Stimulated activated CD4-positive, alpha-beta T cell treated with anti-CD3 and anti-CD28 coated beads, Interleukin-15, amount 100 ng/mL, for 48 hours (primary cell): Measurements from ENCODE around the gene PCBP3.
A peak's percentile ranks its signal among the peaks of the same experiment; 100 is the strongest.
"Not testable (repeated sequence)": the region's sequence is repeated elsewhere in the genome, so short reads cannot be mapped to it uniquely, and the experiment has no call there.

Experiments
- DNase-seq, 2 donors: peaks; one replicate each; pipeline ENCODE4 v3.0.0-alpha.2; 2020; ENCODE audit warnings: low read depth in 2 of 2

PCBP3 gene

DNA sequence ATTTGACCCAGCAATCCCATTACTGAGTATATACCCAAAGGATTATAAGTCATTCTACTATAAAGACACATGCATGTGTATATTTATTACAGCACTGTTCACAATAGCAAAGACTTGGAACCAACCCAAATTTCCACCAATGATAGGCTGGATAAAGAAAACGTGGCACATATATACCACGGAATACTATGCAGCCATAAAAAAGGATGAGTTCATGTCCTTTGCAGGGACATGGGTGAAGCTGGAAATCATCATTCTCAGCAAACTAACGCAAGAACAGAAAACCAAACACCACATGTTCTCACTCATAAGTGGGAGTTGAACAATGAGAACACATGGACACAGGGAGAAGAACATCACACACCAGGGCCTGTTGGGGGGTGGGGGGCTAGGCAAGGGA, 165.1 kb downstream of the PCBP3 start:
- DNase-seq = not testable (repeated sequence)

GRCh38 chr21:45809421-45809820, 165.9 kb downstream of the PCBP3 start:
- DNase-seq = no peak

DNA sequence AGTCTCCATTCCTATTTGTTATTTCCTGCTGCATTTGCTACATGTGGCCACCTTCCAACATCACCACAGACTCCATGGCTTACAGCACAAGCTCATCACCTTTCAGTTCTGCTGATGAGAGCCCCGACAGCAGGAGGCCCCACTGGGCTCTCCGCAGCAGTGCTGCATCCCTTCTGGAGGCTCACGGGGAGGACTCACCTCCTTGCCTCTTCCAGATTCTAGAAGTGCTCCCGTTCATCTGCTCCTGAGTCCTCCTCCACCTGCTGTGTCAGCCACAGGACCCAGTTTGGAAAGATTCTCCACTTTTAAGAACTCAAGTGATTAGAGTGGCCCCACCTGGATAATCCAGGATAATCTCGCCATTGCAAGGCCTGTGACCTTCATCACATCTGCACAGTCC, 167.6 kb downstream of the PCBP3 start:
- DNase-seq = no peak

GRCh38 chr21:45814210-45814940, 170.8 kb downstream of the PCBP3 start:
- not testable (repeated sequence) for DNase-seq

GRCh38 chr21:45815781-45816180, 172.3 kb downstream of the PCBP3 start:
- DNase-seq = not testable (repeated sequence)

DNA sequence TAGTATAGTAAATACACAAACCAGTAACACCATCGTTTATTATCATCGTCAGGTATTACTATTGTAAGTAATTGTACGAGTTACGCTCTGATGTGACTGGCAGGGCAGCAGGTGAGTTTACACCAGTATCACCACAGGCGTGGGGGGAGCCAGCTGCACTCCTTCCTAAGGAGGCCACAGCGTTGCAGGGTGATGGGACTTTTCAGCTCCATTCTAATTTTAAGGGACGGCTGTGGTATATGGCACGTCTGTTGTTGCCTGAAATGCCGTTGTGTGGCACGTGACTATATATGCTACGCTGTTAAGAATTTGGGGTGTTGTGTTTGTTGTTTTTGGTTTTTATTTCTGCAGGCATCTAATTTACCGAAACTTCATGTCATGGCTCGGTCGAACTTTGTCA, 173.3 kb downstream of the PCBP3 start:
- no peak for DNase-seq

- no peak for DNase-seq
These were observed 173.8 kb downstream of the PCBP3 start for GRCh38 chr21:45817345-45817744.

GRCh38 chr21:45818276-45818903, 174.9 kb downstream of the PCBP3 start:
- DNase-seq = peak in 1 of 2 donors; percentile 28

- DNase-seq = peak; percentile 82 to 83
These were observed 175.4 kb downstream of the PCBP3 start for GRCh38 chr21:45818904-45819285.

DNA sequence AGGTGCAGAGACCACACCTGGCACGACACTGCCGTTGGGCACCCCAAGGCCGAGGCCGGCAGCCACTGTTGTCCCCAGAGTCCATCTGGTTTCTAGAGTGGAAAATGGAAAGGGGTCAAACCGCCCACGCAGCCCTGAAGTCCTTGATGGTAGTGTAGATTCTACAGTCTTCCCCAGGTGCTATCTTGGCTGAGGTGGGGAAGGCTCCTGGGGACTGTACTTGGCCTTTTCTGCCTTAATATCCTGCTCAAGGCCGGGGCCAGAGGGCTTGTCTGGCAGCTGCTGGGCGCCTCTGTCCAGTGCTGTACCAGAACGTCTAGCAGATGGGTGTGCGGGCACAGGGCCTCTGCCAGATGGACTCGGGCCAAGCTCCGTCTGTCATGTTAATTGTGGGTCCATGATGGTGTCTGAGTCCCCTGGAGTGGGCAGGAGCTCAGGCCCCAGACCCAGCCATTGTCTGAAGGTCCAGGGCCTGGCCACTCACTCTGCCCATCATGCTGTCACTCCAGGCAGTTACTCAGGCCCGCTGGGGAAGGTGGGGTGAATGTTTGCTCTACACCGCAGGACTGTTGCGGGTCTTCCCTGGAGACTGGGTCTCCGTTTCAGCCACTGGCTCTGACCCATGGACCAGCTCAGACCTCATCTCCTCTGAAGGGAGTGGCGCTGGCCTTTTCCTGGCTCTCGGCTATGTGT, 176.1 kb downstream of the PCBP3 start:
- no peak for DNase-seq

GRCh38 chr21:45820171-45821091, 176.9 kb downstream of the PCBP3 start:
- DNase-seq = peak; percentile 61 to 77

DNA sequence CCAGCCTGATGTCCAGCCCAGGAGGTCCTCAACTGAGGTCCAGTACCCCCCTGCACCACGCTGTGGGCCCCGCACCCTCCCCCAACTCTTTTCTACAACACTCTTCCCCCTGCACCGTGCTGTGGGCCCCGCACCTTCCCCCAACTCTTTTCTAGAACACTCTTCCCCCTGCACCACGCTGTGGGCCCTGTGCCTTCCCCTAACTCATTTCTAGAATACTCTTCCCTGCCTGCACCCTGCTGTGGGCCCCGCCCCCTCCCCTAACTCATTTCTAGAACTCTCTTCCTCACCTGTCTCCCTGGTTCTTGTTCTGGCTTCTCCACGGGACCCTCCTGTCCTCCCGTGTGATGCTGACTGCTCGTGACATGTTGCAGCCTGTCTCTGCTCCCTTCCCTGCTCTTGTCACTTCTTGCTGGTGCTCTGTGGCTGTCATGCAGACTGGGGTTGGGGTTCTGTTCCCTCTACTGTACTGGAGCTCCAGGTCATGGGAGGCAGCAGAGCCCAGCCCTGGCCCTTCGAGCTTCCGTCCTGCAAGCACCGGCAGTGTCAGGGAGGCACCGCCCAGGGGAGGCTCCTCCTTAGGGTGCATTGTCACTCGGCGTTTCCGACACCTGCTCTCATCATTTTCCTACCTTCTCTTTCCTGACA, 177.9 kb downstream of the PCBP3 start:
- DNase-seq = no peak

- DNase-seq = no peak
These were observed 178.5 kb downstream of the PCBP3 start for GRCh38 chr21:45821998-45822397.

- DNase-seq = no peak
These were observed 179.0 kb downstream of the PCBP3 start for GRCh38 chr21:45822429-45823099.

- no peak for DNase-seq
These were observed 179.7 kb downstream of the PCBP3 start for GRCh38 chr21:45823100-45823681.

- DNase-seq = no peak
These were observed 181.2 kb downstream of the PCBP3 start for GRCh38 chr21:45824546-45825215.

GRCh38 chr21:45825219-45825618, 181.7 kb downstream of the PCBP3 start:
- DNase-seq = no peak

GRCh38 chr21:45826676-45827301, 183.3 kb downstream of the PCBP3 start:
- DNase-seq = no peak

- DNase-seq = no peak
These were observed 183.8 kb downstream of the PCBP3 start for GRCh38 chr21:45827302-45827692.
